HG03103 (cell line): ENCODE results near the gene NME2.
"Not testable (repeated sequence)": the region's sequence is repeated elsewhere in the genome, so short reads cannot be mapped to it uniquely, and the experiment has no call there.

Experiments used
- ATAC-seq: cut with Tn5 transposase; IDR thresholded peaks from one replicate; pipeline ENCODE4 v1.9.1; 2021; ENCODE audit warnings: low read depth; ENCODE audit not compliant: unreplicated experiment

NME2 gene

DNA sequence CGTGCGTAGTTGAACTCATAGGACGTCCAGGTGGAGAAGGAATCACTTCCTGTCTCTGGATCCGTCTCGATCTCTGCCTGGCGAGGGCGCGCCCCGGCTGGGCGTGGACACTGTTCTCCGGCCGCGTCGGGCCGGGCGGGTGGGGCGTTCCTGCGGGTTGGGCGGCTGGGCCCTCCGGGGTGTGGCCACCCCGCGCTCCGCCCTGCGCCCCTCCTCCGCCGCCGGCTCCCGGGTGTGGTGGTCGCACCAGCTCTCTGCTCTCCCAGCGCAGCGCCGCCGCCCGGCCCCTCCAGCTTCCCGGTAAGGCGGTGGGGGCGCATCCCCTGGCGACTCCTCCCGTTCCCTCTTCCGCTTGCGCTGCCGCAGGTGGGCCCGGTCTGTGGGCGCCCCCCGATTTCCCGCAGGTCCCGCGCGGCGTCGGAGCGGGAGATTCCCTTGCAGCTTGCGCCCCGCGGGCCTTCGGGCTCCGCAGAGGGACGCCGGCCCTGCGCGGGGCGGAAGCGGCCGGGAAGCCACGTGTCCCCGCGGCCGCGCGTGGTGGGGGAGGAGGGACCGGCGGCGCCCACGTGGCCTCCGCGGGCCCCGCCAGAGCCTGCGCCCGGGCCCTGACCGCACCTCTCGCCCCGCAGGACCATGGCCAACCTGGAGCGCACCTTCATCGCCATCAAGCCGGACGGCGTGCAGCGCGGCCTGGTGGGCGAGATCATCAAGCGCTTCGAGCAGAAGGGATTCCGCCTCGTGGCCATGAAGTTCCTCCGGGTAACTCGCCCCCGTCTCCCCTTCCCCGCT is at the start of gene NME2:
Gene NME2 (plus strand): TSS at position 214 of the 789 bp plus-strand sequence. CDS start 420 bp downstream, at position 634.
- peak; percentile 81 for ATAC-seq

DNA sequence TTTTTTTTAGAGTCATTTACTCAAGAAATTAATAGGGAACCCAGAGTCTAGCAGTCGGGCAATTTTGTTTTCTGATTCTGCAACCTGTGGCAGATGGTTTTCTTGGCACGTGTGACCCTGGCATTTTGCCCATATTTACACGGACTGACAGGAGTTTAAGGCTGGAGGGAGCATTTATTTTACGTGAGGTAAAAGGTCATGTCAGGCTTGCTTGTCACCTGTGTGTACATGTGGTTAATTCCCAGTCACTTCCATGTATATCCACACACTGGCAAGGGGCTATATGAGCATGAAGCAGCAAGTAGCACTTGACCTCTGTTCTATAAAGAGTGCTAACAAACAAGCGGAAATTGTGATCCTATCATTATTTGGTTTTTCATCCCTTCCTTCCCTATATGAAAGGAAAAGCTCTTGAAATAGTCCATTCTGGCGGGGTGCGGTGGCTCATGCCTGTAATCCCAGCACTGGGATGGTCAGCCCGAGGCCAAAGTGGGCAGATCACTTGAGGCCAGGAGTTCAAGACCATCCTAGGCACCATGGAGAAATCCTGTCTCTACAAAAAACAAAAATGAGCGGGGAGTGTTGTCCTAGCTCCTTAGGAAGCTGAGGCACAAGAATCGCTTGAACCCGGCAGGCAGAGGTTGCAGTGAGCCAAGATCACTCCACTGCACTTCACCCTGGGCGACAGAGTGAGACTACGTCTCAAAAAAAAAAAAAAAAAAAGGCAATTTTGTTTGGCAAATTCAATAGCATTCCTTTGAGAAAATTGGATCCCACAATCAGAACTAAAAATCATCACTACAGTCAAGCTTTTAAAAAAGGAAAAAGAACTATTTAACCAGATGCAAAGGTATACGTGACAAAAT is 47.6 kb upstream of the NME2 start:
- ATAC-seq = no peak

DNA sequence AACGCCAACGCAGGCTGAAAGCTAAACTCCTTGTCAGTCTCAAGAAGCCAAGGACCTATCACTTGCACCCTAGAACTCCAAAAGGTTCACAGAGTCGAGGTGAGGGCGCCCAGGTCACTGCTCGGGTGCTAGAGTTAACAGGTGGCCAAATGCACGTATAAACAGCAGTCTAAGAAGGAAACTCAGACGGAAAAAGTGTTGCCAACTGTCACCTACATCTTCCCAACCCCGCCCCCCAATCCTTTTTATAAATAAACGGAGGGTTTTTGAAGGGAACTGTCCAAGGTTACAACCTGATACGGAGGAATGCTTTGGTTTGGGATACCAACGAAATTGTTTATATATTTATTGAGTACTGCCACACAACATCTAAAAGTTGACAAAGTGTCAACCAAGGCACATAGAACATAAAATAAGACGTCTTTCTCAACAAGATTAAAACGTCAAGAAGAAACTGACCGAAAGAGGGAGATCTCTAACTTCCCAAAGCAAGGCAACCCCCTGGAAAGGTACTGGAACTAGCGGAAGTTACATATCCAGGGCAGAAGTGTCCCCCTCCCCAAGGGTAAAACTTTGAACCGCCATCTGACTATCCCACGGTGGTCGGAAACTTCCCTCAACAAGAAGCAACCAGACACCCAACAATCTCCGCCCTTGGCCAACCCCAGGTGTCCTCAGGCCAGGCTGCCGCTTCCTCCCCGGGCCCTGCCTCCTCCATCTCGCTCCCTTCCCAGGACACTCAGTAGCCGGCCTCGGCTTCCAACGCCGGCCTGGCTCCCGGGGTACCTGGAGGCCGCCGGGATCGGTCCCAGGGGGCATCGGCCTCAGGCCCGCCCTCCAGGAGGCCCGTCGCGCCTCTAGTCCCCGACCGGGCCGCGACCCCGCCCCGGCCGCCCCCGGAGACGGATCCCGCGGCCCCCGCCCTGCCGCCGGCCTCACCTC is 46.5 kb upstream of the NME2 start:
- ATAC-seq = peak; percentile 13

DNA sequence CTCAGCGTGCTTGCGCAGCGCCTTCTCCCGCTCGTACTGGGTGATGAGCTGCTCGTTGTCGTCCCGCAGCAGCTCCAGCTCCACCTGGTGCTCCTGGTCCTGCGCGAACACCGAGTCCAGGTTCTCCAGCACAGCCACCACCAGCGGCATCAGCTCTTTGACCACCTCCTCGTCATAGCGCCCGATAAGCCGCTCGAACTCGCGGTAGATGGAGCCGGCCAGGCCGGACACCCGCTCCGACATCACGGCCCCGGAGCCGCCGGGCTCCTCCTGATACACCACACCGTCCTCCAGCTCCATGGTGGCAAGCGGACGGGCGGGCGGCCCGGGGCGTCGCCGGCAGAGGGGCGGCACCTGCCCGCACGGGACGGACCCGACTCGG is 45.9 kb upstream of the NME2 start:
- ATAC-seq = peak; percentile 26

DNA sequence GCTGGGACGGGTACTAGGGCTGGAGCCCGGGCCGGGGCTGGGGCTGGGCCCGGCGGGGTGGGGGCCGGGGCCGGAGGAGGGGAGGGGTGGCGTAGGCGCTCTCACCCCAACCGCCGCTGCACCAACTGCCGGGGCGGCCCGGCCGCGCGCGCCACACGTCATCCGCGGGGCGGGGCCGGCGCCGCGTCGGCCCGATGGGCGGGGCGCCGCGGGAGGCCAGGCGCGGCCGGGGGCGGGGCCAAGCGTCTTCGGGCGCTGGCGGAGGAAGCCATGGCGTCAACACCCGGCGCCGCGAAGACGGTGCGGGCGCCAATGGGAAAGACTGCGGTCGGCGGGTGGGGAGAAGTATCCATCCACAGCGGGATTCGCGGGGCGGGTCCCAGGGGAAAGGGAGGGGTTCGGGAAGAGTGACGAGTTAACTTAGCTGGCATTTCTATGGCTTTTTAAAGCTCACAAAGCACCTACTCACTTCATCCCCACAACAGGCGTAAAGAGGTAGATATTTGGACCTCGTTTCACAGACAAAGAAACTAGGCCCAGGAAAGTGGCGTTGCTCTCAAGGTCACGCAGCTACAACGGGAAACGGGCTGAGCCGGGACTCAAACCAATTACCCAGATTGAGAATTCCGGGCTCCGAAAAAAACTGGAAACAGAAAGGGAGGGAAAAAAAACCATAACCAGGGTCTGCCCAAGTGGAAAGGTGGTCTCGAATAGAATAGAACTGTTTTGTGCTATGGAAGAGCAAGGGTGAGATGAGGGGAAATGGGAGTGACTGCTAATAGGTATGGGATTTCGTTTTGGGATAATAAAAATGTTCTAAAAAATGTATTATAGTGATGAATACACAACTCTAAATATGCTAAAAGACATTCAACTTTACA is 45.2 kb upstream of the NME2 start, which contains the start of gene SPAG9:
Gene SPAG9 (minus strand): TSS at position 130 of the 881 bp plus-strand sequence. CDS start 212 bp downstream, outside the sequence.
- peak; percentile 64 for ATAC-seq

DNA sequence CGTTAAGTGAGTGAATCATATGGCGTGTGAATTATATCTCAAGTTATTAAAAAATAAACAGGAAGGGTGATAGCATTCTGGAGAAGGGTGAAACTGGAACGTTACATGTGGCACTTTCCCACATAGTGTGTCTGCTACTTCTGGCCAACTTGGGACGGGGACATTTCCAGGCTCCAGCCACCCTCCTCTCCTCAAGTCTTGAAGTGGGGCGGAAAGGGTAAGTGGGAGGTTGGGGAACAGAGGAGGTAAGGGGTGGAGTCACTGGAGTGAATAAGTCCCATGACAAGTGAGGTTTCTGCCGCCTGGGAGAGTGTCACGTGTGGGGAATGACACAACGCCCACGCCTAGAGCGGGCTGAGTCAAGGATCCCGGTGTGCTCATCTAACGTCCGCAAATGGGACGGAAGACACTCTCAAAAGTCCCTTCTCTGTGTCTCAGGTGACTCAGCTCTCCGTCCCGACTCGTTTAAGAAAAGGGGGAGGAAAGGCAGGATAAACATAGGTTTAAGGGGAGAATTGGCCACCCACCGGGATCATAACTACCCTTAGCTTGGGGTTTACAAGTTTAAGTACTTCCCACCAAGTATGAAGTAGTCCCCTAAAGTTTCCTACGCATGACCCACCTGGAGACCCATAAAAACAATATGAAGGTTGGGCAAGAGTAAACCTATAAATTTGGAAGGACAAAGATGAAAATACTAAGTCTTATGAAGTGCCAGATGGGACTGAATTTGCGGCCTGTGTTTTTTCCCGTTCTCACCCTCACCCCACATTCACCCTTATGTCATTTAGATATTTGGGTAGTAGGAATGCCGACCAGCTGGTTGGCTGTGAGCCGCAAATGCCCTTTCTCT is 44.4 kb upstream of the NME2 start:
- ATAC-seq = no peak

DNA sequence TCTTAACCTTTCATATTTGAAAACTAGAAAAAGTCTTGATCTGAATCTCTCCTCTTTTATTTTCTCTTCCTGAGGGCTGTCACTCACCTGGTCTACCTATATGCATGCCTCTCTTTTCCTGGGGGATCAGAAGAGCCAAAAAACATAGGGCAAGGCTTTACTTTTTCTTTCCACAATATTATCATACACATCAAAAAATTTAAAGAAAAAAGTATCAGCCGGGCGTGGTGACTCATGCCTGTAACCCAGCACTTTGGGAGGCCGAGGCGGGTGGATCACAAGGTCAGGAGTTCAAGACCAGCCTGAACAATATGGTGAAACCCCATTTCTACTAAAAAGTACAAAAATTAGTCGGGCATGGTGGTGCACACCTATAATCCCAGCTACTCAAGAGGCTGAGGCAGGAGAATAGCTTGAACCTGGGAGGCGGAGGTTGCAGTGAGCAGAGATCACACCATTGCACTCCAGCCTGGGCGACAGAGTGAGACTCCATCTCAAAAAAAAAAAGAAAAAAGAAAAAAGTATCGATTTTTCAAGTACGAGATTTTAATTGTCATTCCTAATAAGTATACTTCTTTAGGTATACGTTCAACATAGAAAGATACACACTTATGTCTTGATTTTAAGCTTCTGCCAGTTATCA is 43.6 kb upstream of the NME2 start:
- ATAC-seq = not testable (repeated sequence)

DNA sequence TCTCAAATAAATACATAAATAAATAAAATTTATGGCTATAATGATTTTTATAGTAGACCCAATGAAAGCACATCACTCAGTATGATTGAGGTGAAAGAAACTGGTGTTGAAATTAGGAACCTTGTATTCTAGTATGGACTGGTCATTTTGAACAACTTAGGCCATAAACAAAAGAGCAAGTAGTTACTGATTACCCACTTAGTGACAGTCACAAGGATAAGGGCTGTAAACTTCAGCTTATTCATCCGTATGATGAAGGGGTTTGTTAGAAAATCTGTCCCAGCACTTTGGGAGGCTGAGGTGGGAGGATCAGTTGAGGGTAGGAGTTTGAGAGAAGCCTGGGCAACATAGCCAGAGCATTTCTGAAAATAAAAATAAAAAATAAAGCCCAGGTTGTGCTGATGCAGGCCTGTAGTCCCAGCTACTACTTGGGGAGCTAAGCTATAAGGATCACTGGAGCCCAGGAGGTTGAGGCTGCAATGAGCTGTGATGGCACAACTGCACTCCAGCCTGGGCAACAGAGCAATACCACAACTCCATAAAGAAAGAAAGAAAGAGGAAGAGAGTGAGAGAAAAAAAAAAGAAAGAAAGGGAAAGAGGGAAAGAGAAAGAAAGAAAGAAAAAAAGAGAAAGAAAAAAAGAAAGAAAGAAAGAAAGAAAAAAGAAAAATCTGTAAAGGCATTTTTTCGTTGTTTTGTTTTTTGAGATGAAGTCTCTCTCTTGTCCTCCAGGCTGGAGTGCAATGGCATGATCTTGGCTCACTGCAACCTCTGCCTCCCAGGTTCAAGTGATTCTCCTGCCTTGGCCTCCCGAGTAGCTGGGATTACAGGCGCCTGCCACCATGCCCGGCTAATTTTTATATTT is 41.3 kb upstream of the NME2 start:
- no peak for ATAC-seq

DNA sequence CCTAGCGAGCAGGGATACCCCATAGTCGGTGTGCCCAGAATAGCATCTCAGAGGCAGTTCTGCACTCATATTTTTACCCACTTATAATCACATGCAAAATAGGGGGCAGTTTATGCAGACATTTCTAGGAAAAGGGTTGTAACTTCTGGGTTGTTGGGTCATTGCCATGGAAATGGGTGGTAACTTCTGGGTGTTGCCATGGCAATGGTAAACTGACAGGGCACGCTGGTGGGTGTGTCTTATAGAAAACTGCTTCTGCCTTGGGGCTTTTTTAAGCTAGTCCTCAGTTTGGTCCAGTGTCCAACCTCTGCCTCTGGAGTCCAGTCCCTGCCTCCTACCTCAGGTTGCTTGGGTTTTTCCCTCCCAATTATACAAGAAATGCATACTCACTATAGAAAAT is 38.1 kb upstream of the NME2 start:
- no peak for ATAC-seq

DNA sequence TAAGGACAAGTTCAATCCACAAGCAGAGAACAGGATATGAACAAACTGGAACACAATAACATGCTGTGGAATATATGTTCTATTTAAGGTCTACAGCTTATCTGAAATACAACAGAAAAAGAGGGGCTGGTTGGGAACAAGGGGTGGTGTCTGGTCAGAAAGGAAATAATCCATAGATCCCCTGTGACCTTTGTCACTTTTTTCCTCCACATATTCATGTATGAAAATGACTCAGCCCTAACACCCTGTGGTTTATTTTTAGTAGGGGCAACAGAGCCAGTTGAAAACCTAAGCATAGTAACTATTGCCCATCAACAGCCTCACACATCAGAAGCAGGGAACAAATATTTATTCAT is 33.3 kb upstream of the NME2 start:
- no peak for ATAC-seq

DNA sequence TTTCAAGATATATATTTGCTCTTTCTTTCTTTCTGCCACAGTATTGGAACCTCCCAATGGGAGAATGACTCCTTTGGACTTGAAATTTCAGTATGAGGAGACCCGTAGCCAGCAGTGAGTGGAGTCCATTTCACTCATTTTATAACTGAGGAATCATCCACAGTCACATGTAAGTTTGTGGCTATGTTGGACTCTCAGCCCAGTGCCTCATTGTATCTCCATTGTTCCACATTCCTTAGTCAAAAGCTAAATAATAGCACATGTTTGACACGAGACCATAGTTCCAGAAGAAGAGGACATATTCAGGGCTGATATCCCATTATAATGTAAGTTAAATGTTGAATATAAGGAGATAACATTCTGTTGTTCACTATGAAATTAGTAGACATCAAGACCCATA is 32.8 kb upstream of the NME2 start:
- ATAC-seq = no peak

DNA sequence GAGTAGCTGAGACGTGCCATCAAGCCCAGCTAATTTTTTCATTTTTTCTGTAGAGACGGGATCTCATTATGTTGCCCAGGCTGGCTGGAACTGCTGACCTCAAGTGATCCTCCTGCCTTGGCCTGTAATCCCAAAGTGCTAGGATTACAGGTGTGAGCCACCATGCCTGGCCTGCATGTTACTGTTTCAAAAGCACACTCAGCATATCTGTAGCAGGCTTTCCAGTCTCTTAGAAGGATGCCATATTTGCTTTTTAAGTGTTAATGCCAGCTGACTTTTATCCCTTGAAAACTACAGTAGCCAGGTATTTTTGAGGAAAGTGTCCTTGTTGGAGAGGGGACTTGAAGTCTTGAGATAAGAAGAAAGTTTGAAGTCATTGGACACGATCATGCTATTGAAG is 30.3 kb upstream of the NME2 start:
- ATAC-seq = no peak

DNA sequence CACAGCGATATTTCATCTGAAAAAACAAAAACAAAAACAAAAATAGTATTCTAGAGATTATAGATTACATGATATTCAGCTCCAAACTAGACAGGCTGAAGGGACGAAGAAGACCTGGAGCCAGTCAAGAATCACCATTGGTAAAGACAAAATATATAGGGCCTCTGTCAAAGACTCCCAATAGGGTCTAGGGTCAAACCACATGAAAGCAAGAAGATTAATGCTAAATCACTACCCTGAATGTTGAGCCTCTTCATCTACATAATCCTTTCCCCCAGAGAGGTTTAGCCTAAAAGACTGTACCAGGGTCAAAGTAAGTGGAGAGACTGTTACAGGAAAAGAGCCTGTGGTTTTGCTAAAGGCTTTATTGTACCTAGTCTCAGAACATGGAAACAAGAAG is 23.6 kb upstream of the NME2 start:
- no peak for ATAC-seq

DNA sequence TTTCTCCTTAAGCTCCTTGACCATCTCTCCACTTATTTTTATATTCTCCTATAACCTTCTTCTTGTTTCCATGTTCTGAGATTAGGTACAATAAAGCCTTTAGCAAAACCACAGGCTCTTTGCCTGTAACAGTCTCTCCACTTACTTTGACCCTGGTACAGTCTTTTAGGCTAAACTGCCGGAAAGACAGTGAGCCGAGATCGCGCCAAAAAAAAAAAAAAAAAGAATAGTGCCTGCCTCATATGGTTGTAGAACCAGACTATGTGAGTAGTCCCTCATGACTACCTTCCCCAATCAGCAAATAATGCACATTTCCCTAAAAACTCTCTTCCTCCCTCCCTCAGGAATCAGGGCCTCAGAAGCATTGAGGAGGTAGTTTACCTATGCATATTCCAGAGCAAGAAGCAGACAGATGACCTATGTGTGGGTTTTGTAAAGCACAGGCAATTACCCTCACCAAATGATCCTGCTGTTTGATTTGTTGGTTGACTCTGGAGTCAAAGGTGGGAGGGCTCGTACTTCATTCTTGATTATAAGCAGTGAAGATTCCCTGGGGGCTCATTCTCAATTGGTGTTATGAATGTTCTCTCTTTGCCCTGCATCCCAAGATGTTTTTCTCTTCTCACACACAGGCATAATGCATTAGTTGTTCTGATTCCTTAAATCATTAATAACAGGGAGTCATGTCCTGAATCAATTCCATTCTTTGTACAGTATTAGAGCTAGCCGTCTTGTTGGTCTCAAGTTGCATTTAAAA is 21.8 kb upstream of the NME2 start:
- no peak for ATAC-seq

DNA sequence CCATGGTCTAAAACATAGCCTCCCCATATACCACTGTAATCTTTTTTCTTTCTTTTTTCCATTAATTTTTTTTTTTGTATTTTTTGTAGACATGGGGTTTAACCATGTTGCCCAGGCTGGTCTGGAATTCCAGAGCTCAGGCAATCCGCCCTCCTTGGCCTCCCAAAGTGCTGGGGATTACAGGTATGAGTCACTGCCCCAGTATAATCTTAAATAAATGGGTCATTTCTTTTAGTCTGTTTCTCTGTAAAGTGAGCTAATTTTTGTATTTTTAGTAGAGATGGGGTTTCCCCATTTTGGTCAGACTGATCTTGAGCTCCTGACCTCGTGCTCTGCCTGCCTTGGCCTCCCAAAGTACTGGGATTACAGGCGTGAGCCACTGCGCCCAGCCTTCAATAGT is 18.6 kb upstream of the NME2 start:
- no peak for ATAC-seq

DNA sequence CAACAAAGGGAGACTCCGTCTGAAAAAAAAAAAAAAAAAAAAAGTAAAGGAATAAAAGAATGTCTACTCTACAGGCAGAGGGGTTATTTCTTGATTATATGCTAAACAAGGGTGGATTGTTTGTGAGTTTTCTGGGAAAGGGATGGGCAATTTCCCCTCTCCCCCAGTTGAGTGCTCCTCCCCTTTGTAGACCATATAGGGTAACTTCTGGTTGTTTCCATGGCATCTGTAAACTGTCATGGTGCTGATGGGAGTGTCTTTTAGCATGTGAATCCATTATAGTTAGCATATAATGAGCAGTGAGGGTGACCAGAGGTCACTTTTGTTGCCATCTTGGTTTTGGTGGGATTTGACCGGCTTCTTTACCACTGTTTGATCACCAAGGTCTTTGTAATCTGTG is 17.0 kb upstream of the NME2 start:
- no peak for ATAC-seq

DNA sequence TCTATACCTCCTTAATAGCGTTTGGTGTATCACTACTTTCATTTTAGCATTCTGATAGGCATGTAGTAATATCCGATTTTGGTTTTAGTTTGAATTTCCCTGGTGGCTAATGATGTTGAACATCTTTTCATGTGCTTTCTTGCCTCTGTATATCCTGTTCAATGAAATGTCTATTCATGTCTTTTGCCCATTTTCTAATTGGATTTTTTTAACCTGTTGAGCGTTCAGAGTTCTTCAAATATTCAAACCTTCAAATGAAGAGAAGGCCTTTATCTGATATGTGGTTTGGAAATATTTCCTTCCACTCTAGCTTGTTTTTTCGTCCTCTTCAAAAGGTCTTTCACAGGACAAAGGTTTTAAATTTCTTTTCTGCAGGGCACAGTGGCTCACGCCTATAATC is 15.3 kb upstream of the NME2 start:
- ATAC-seq = no peak
